Activated T-cell treated with anti-CD3 and anti-CD28 coated beads, Interleukin-2, amount 50 U/mL, for 1 hour (primary cell): Measurements from ENCODE around the gene CLN5.
A peak's percentile ranks its signal among the peaks of the same experiment; 100 is the strongest.
"Not testable (repeated sequence)": the region's sequence is repeated elsewhere in the genome, so short reads cannot be mapped to it uniquely, and the experiment has no call there.

ENCODE experiments used
- DNase-seq: peaks from one replicate; pipeline ENCODE4 v3.0.0-alpha.2; 2020

Gene CLN5

DNA sequence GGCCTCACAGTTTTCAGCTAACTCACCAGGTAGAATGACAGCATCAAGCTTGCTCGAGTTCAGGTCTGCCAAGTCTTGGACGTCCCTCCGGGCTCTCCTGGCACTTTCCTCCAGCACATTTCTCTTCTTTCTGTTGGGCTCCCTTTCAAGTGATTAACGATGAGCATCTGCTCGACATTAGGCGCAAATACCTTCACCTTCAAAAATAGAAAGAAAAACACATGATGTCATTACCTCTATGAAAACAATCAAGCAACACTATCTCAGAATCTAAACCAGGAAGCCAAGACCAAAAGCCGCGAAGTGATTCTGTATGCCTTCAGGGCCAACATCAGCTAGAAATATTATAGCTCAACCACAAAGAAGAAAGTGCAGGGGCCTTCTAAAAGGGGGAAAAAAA lies 15.4 kb upstream of the CLN5 start:
- DNase-seq: no peak

DNA sequence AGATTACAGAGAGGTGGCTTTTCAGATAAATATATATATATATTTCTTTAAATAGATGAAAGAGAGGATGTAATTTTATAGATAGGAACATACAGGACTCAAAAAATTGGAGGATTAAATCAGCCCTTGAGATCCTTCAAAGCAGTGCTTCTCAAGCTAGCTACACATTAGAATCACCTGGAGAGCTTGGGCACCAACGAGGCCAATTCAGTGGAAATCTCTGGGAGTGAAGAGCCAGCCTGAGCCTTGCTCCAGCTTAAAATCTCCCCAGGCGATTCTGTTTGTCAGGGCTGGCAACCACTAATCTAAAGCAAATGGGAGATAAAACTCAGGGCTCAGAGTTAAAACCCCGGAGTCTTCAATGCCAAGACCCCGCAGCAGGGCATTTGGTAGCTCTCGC lies 15.0 kb upstream of the CLN5 start:
- DNase-seq: no peak

DNA sequence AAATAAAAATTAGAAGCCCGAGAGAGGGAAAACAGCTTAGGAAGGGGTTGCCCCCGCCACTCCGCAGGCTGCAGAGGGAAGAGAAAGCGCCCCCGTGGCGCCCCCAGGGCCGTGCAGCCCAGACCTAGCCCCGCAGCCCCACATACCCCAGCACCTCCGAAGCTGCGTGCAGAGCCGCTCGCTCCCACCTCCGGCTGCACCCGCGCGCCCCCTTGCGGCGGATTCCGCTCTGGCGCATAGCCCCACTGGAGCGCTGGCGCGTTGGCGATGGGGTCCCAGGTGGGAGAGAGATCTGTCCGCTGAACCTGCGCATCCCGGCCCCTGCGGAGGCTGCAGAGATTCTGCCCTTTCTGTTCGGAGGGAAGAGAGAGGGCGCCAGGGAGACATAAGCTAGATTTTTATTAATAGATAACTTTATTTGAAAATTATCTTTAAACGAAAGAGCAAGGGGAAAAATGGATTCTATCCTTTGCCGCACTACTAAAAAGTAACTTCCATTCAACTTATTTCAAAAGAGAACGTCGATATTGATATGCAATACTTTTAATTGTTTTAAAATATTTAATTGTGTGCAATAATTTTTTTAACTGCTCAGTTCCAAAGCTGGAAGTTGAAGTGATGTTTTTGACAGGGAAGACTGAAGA lies 11.7 kb upstream of the CLN5 start:
- peak; percentile 90 for DNase-seq

GRCh38 chr13:76982061-76982460 lies 9.8 kb upstream of the CLN5 start:
- DNase-seq: no peak

GRCh38 chr13:76983676-76984075 lies 8.2 kb upstream of the CLN5 start:
- DNase-seq: no peak

- no peak for DNase-seq
Measured at GRCh38 chr13:76991432-76991795, 467 bp upstream of the CLN5 start.

GRCh38 chr13:76992548-76993001 lies 694 bp downstream of the CLN5 start:
- peak; percentile 42 for DNase-seq

GRCh38 chr13:76993021-76993420 lies 1.1 kb downstream of the CLN5 start:
- no peak for DNase-seq

GRCh38 chr13:76993473-76993872 lies 1.6 kb downstream of the CLN5 start:
- DNase-seq: no peak

DNA sequence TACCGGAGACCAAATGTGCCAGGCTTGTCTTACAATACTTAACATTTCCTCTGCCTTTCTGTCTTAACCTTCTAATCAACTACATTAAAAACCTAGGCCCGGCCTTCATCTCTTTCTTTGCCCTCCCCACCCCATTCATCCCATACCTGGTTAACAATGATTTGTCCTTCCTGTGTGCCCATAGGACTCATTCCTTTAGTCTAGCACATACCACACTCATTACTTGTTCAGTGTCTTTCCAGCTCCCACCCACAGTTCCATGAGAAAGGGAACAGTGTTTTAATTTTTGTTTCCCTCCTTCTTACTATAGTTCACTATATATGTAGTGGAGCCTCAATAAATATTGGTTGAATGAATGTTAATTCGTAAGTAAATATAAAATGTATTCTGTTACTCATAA lies 2.4 kb downstream of the CLN5 start:
- DNase-seq: no peak

DNA sequence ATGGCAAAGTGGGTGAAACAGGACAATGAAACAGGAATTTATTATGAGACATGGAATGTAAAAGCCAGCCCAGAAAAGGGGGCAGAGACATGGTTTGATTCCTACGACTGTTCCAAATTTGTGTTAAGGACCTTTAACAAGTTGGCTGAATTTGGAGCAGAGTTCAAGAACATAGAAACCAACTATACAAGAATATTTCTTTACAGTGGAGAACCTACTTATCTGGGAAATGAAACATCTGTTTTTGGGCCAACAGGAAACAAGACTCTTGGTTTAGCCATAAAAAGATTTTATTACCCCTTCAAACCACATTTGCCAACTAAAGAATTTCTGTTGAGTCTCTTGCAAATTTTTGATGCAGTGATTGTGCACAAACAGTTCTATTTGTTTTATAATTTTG lies 8.6 kb downstream of the CLN5 start:
- DNase-seq: no peak

DNA sequence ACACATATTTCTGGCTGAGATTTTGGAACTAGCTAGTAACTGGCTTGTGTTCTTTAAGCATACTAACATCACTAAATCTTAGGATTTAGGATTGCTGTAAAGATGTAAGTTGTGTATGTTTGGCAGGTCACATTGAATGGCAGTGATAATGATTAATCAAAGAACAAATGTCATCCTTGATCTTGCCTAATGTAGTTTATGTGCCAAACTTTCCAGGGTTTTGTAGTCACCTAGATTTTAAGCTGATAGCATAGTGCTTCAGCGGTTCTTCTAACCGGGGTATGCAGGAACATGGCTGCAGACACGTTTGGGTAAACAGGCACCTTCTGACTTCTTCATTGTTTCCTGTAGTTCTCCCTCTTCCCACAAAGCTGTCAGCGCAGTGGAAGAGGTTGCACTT lies 9.7 kb downstream of the CLN5 start:
- DNase-seq: no peak

GRCh38 chr13:77001963-77002587 lies 10.2 kb downstream of the CLN5 start:
- DNase-seq: no peak

GRCh38 chr13:77002590-77003190 lies 10.8 kb downstream of the CLN5 start:
- no peak for DNase-seq

DNA sequence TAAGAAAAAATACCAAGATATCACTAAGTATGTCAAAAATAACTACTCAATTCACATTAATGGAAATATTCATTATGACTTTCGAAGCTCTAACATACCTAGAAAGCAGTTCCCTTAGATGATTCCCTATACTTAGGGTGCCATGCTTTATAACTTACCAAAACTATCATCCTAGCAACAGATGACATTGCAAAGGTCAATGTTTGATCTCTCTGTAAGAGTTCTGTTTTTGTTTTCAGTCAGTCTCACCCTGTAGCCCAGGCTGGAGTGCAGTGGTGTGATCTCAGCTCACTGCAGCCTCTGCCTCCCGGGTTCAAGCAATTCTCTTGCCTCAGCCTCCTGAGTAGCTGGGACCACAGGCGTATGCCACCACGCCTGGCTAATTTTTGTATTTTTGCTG lies 16.5 kb downstream of the CLN5 start:
- not testable (repeated sequence) for DNase-seq

DNA sequence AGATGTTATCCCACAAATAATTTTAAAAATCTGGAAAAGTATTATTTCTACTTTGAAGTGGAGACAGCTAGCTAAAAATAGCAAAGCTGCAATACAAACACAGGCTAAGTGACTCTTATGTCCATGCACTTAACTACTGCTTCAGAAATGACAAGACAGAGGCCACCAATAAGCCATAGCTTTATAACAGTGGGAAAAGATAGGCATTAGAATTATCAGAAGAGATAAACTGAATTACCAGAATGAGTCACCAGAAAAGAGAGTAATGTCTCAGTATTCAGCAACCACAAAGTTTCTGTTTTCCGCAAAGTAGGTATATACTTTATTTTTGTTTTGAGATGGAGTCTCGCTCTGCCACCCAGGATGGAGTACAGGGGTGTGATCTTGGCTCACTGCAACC lies 17.1 kb downstream of the CLN5 start:
- DNase-seq: no peak

DNA sequence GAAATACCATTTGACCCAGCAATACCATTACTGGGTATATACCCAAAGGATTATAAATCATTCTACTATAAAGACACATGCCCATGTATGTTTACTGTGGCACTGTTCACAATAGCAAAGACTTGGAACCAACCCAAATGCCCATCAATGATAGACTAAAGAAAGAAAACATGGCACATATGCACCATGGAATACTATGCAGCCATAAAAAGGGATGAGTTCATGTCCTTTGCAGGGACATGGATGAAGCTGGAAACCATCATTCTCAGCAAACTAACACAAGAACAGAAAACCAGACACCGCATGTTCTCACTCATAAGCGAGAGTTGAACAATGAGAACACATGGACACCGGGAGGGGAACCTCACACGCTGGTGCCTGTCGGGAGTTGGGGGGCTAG lies 17.8 kb downstream of the CLN5 start:
- not testable (repeated sequence) for DNase-seq

GRCh38 chr13:77013853-77014542 lies 22.1 kb downstream of the CLN5 start:
- no peak for DNase-seq

GRCh38 chr13:77014906-77015685 lies 23.2 kb downstream of the CLN5 start:
- DNase-seq: no peak

GRCh38 chr13:77016251-77016812 lies 24.5 kb downstream of the CLN5 start:
- DNase-seq: no peak

GRCh38 chr13:77016888-77017623 lies 25.2 kb downstream of the CLN5 start:
- DNase-seq: no peak

DNA sequence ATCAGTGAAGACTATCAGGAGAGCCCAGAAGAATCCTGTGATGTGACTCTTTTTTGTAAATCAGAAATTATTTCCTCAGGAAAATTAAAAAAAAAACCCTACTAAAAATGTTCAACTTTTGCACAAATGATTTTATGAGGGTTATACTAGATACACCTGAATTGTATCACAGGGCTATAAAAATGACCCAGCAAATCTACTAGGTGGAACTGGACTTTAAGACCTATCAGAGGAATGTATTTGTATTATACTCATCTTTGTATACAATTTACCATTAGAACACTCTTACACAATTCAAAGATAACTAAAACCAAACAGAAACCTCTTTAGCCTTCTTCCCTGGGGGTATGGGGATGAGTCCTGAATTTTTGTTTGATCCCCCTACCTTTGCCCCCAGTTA lies 27.9 kb downstream of the CLN5 start:
- no peak for DNase-seq
